ENCODE data around the gene CUL7.
"Not testable (repeated sequence)": the region's sequence is repeated elsewhere in the genome, so short reads cannot be mapped to it uniquely, and the experiment has no call there.

CUL7 gene

GRCh38 chr6:43043310-43043709 lies 10.3 kb downstream of the CUL7 start:
- TF ChIP-seq EZH2 (IDR thresholded peaks at IDR 0.05) (no peak), POLR2AphosphoS5 (IDR thresholded peaks at IDR 0.05; ENCODE audit: borderline replicate concordance, low read depth, low read length) (no peak), FOXP2 (optimal IDR thresholded peaks at IDR 0.05; ENCODE audit: control extremely low read depth, extremely low read length, insufficient read depth) (no peak)
- no peak for DNase-seq (ENCODE audit: low read depth, low spot score)
- Histone ChIP-seq H3K36me3 (ENCODE audit: insufficient read depth, low read length) (peaks cover 39% of the 10 kb centered on the region; the same call in 1 of the 2 replicates), H3K9me3 (ENCODE audit: low read depth, low read length) (no peaks in the 10 kb centered on the region), H3K27ac (no peak overlapping the region), H3K4me3 (no peak overlapping the region), H3K9ac (ENCODE audit: insufficient read length) (no peak overlapping the region)

GRCh38 chr6:43041475-43041874 lies 12.2 kb downstream of the CUL7 start:
- H3K4me3 ChIP-seq; H3K27ac ChIP-seq; H3K9ac ChIP-seq (ENCODE audit: insufficient read length); DNase-seq (ENCODE audit: low read depth, low spot score); H3K9me3 ChIP-seq (ENCODE audit: low read depth, low read length): not testable (repeated sequence)
- H3K36me3 ChIP-seq (ENCODE audit: insufficient read depth, low read length): peaks cover 39% of the 10 kb centered on the region; the same call in 1 of the 2 replicates

- DNase-seq (ENCODE audit: low read depth, low spot score): no peak
- H3K9ac ChIP-seq (ENCODE audit: insufficient read length): no peak overlapping the region
- no peak for TF ChIP-seq POLR2AphosphoS5 (IDR thresholded peaks at IDR 0.05; ENCODE audit: borderline replicate concordance, low read depth, low read length)
- TF ChIP-seq FOXP2 (optimal IDR thresholded peaks at IDR 0.05; ENCODE audit: control extremely low read depth, extremely low read length, insufficient read depth): no peak
- TF ChIP-seq EZH2 (IDR thresholded peaks at IDR 0.05): no peak
- H3K4me3 ChIP-seq: no peak overlapping the region
- peaks cover 39% of the 10 kb centered on the region; the same call in 1 of the 2 replicates for H3K36me3 ChIP-seq (ENCODE audit: insufficient read depth, low read length)
- H3K9me3 ChIP-seq (ENCODE audit: low read depth, low read length): no peaks in the 10 kb centered on the region
- H3K27ac ChIP-seq: no peak overlapping the region
Measured at GRCh38 chr6:43040542-43041257, 13.0 kb downstream of the CUL7 start.

GRCh38 chr6:43038727-43039126 lies 14.9 kb downstream of the CUL7 start:
- TF ChIP-seq POLR2AphosphoS5 (IDR thresholded peaks at IDR 0.05; ENCODE audit: borderline replicate concordance, low read depth, low read length) (no peak), FOXP2 (optimal IDR thresholded peaks at IDR 0.05; ENCODE audit: control extremely low read depth, extremely low read length, insufficient read depth) (no peak), EZH2 (IDR thresholded peaks at IDR 0.05) (no peak)
- no peak overlapping the region for H3K27ac ChIP-seq
- H3K36me3 ChIP-seq (ENCODE audit: insufficient read depth, low read length): peaks cover 36% of the 10 kb centered on the region
- no peaks in the 10 kb centered on the region for H3K9me3 ChIP-seq (ENCODE audit: low read depth, low read length)
- H3K4me3 ChIP-seq: no peak overlapping the region
- no peak overlapping the region for H3K9ac ChIP-seq (ENCODE audit: insufficient read length)
- DNase-seq (ENCODE audit: low read depth, low spot score): no peak

- Histone ChIP-seq H3K27ac (no peak overlapping the region), H3K9me3 (ENCODE audit: low read depth, low read length) (no peaks in the 10 kb centered on the region), H3K4me3 (no peak overlapping the region), H3K36me3 (ENCODE audit: insufficient read depth, low read length) (peaks cover 38% of the 10 kb centered on the region), H3K9ac (ENCODE audit: insufficient read length) (no peak overlapping the region)
- DNase-seq (ENCODE audit: low read depth, low spot score): no peak
- no peak for TF ChIP-seq EZH2 (IDR thresholded peaks at IDR 0.05)
- no peak for TF ChIP-seq FOXP2 (optimal IDR thresholded peaks at IDR 0.05; ENCODE audit: control extremely low read depth, extremely low read length, insufficient read depth)
- TF ChIP-seq POLR2AphosphoS5 (IDR thresholded peaks at IDR 0.05; ENCODE audit: borderline replicate concordance, low read depth, low read length): no peak
Measured at GRCh38 chr6:43037706-43038105, 15.9 kb downstream of the CUL7 start.

GRCh38 chr6:43037197-43037596 lies 16.5 kb downstream of the CUL7 start:
- DNase-seq (ENCODE audit: low read depth, low spot score): no peak
- H3K27ac ChIP-seq: no peak overlapping the region; the same call in 1 of the 2 replicates
- H3K36me3 ChIP-seq (ENCODE audit: insufficient read depth, low read length): peaks cover 41% of the 10 kb centered on the region
- H3K9ac ChIP-seq (ENCODE audit: insufficient read length): no peak overlapping the region
- TF ChIP-seq POLR2AphosphoS5 (IDR thresholded peaks at IDR 0.05; ENCODE audit: borderline replicate concordance, low read depth, low read length) (no peak), FOXP2 (optimal IDR thresholded peaks at IDR 0.05; ENCODE audit: control extremely low read depth, extremely low read length, insufficient read depth) (no peak)
- no peak overlapping the region for H3K4me3 ChIP-seq
- H3K9me3 ChIP-seq (ENCODE audit: low read depth, low read length): no peaks in the 10 kb centered on the region

- Histone ChIP-seq H3K36me3 (ENCODE audit: insufficient read depth, low read length) (peaks cover 46% of the 10 kb centered on the region), H3K9ac (ENCODE audit: insufficient read length) (no peak overlapping the region), H3K9me3 (ENCODE audit: low read depth, low read length) (no peaks in the 10 kb centered on the region), H3K4me3 (no peak overlapping the region), H3K27ac (no peak overlapping the region)
- no peak for DNase-seq (ENCODE audit: low read depth, low spot score)
- TF ChIP-seq POLR2AphosphoS5 (IDR thresholded peaks at IDR 0.05; ENCODE audit: borderline replicate concordance, low read depth, low read length) (no peak), FOXP2 (optimal IDR thresholded peaks at IDR 0.05; ENCODE audit: control extremely low read depth, extremely low read length, insufficient read depth) (no peak), EZH2 (IDR thresholded peaks at IDR 0.05) (no peak)
Measured at GRCh38 chr6:43036712-43037111, 16.9 kb downstream of the CUL7 start.

GRCh38 chr6:43035495-43036194 lies 18.0 kb downstream of the CUL7 start:
- Histone ChIP-seq H3K4me3 (no peak overlapping the region), H3K36me3 (ENCODE audit: insufficient read depth, low read length) (peaks cover 44% of the 10 kb centered on the region)

More at GRCh38 chr6:43035495-43036194, 18.0 kb downstream of the CUL7 start:
- no peak for DNase-seq (ENCODE audit: low read depth, low spot score)
- no peak overlapping the region for H3K9ac ChIP-seq (ENCODE audit: insufficient read length)
- no peaks in the 10 kb centered on the region for H3K9me3 ChIP-seq (ENCODE audit: low read depth, low read length)
- H3K27ac ChIP-seq: no peak overlapping the region
- no peak for TF ChIP-seq POLR2AphosphoS5 (IDR thresholded peaks at IDR 0.05; ENCODE audit: borderline replicate concordance, low read depth, low read length)
- TF ChIP-seq EZH2 (IDR thresholded peaks at IDR 0.05): no peak
- TF ChIP-seq FOXP2 (optimal IDR thresholded peaks at IDR 0.05; ENCODE audit: control extremely low read depth, extremely low read length, insufficient read depth): no peak
